Heart left ventricle (tissue), 16 donors: ENCODE results near the gene RAD51B. TPM values are rescaled to one million over a fixed set of nuclear protein-coding genes. Genes with fewer than 3 reads are reported as not detected.

Experiments
- ATAC-seq, 4 donors: fragments of 200-7000 bp; cut with Tn5 transposase; one replicate each; pipeline ENCODE4 v1.9.1; 2020 to 2022; ENCODE audit warnings: moderate library complexity in 4 of 4, mild to moderate bottlenecking in 3 of 4, moderate number of reproducible peaks in 1 of 4
- DNase-seq, 5 donors: peaks; one replicate each; pipeline ENCODE4 v3.0.0-alpha.2; 2020
- H3K27ac ChIP-seq, 12 donors: fragments of 200-600 bp; sonication (generic) in 4 of 12; one replicate each; pipeline versions ENCODE4 v1.5.0 to v1.8.0; 2016 to 2022; ENCODE audit warnings: mild to moderate bottlenecking in 2 of 12
- H3K27me3 ChIP-seq, 9 donors: fragments of 200-600 bp; sonication (generic) in 2 of 9; one replicate each; pipeline versions ENCODE4 v1.5.1 to v1.8.0; 2016 to 2022; ENCODE audit warnings: mild to moderate bottlenecking in 3 of 9
- H3K36me3 ChIP-seq, 9 donors: fragments of 200-600 bp; sonication (generic) in 2 of 9; one replicate each; pipeline versions ENCODE4 v1.5.0 to v1.8.0; 2018 to 2022; ENCODE audit warnings: mild to moderate bottlenecking in 2 of 9
- H3K4me1 ChIP-seq, 12 donors: fragments of 200-600 bp; sonication (generic) in 4 of 12; one replicate each; pipeline versions ENCODE4 v1.5.0 to v1.8.0; 2016 to 2022; ENCODE audit warnings: mild to moderate bottlenecking in 3 of 12
- H3K4me3 ChIP-seq, 12 donors: fragments of 200-600 bp; sonication (generic) in 4 of 12; one replicate each; pipeline versions ENCODE4 v1.5.0 to v1.8.0; 2017 to 2022; ENCODE audit warnings: mild to moderate bottlenecking in 9 of 12, moderate library complexity in 4 of 12
- H3K9me3 ChIP-seq, 12 donors: fragments of 200-600 bp; sonication (generic) in 4 of 12; one replicate each; pipeline versions ENCODE4 v1.5.0 to v1.8.0; 2016 to 2022; ENCODE audit warnings: mild to moderate bottlenecking in 1 of 12
- CTCF ChIP-seq, 12 donors: fragments of 200-600 bp; sonication (generic) in 4 of 12; IDR thresholded peaks; one replicate each; pipeline versions ENCODE4 v1.5.0 to v1.8.0; 2018 to 2022; ENCODE audit warnings: antibody characterized with exemption in 12 of 12, mild to moderate bottlenecking in 5 of 12
- POLR2A ChIP-seq, 2 donors: fragments of 450-650 bp; IDR thresholded peaks; one replicate each; pipeline ENCODE4 v1.6.1; 2017; ENCODE audit warnings: antibody characterized with exemption in 2 of 2, mild to moderate bottlenecking in 2 of 2, moderate library complexity in 2 of 2
- WGBS, 4 donors: extraction: QIAGEN DNeasy Blood & Tissue Kit in 2 of 4; methylation state at CpG; one replicate each; pipeline versions ENCODE4 v1.1.5 to v1.1.7; 2013 to 2018; 5-methylcytosine and 5-hydroxymethylcytosine counted together
- intact Hi-C, 10 donors: fragments of 100-400 bp; cut with DNase I; formaldehyde crosslinking; loops; one replicate each; pipeline versions ENCODE4 v1.11.1 to v1.14.2; 2022
- polyA plus RNA-seq, 2 donors: library from polyadenylated mRNA; stranded (reverse); fragments of 200-250 nt; gene quantifications; one replicate each; pipeline ENCODE4 v1.2.3, GENCODE V29; 2013
- total RNA-seq, 9 donors: library from RNA; depleted of rRNA in 2 of 9; stranded (reverse); fragments of >200 nt in 2 of 9; fragmentation: NEBNext Ultra II Directional in 3 of 9; extraction: Animal tissue kit (Norgen Biotek cat#: 25700) in 3 of 9; gene quantifications; one replicate each; pipeline versions ENCODE4 v1.1.0 to v1.2.4, GENCODE V29; 2016 to 2023
- donor health status: ischemic (EF 13 %, LVEDD 7.1; RV severe dilation, severe dysfunction).
- donor health status: healthy with polysubstance abuse.
- donor health status: DM: no; HTN: yes; CAD: no.
- donor health status: DM: no; HTN: no; CAD: no.
- donor health status: ischemic (EF 25% LVEDD 6.9; RV normal size, moderate dysfunction).
- donor health status: ischemic (EF 25% LVEDD 5.7; RV mildly dilated, moderate dysfunction).
- donor health status: healthy.
- donor health status: DM: yes; HTN: yes; CAD: no.
- donor health status: ischemic (EF 35%, LVEDD 5.7; RV mildly dilated, moderate dysfunction).
- donor health status: nonischemic (EF 11% LVEDD 7.7; RV severe dilation, severe dysfunction).
- donor health status: DM: yes; HTN: yes; CAD: no.
- donor health status: PGD.
- donor health status: ischemic (EF 29% LVEDD 5.4; RV normal size, mild dysfunction).
- donor health status: nonischemic (EF 23%, LVEDD 6.1; RV moderate dilation, normal function).

Gene RAD51B
- total and polyA plus RNA-seq, 11 donors = 1.3 to 11.3 (median 3.2) TPM

GRCh38 chr14:68583548-68584280 lies 764.1 kb downstream of the RAD51B start:
- Histone ChIP-seq H3K4me3 (no peak overlapping the region), H3K27ac (no peak overlapping the region), H3K27me3 (no peaks in the 10 kb centered on the region), H3K36me3 (no peaks in the 10 kb centered on the region), H3K4me1 (peaks cover 0 to 33% (median 18%) of the 10 kb centered on the region in 12 donors), H3K9me3 (peaks cover 0 to 6% (median 0%) of the 10 kb centered on the region in 12 donors)
- TF ChIP-seq CTCF (IDR thresholded peaks at IDR 0.05) (no peak), POLR2A (IDR thresholded peaks at IDR 0.05) (no peak)
- peak in 3 of 4 donors; percentile 20 to 37 (median 25) for ATAC-seq
- intact Hi-C loops = no loop called here
- DNase-seq = no peak
- 75 to 88% (median 80%) methylated on average over 9 to 13 of the region's 13 CpGs for WGBS, 4 donors

GRCh38 chr14:68584786-68585185 lies 765.2 kb downstream of the RAD51B start:
- intact Hi-C loops = no loop called here
- WGBS, 4 donors = 60 to 71% (median 63%) methylated on average over 4 of the region's 4 CpGs
- DNase-seq (no peak), ATAC-seq (peak; percentile 21 to 51 (median 34))
- peak overlapping the region in 2 of 12 donors; percentile 14 to 89 for H3K27ac ChIP-seq
- H3K4me1 ChIP-seq = peaks cover 7 to 44% (median 29%) of the 10 kb centered on the region in 12 donors
- no peak overlapping the region for H3K4me3 ChIP-seq
- H3K36me3 ChIP-seq = no peaks in the 10 kb centered on the region
- H3K9me3 ChIP-seq = peaks cover 0 to 6% (median 0%) of the 10 kb centered on the region in 12 donors
- TF ChIP-seq POLR2A (IDR thresholded peaks at IDR 0.05) = no peak
- TF ChIP-seq CTCF (IDR thresholded peaks at IDR 0.05) = no peak
- H3K27me3 ChIP-seq = no peaks in the 10 kb centered on the region

GRCh38 chr14:68585690-68586089 lies 766.1 kb downstream of the RAD51B start:
- peak in 1 of 5 donors; percentile 32 for DNase-seq
- Histone ChIP-seq H3K36me3 (no peaks in the 10 kb centered on the region), H3K4me1 (peaks cover 13 to 51% (median 36%) of the 10 kb centered on the region in 12 donors), H3K9me3 (peaks cover 0 to 6% (median 0%) of the 10 kb centered on the region in 12 donors), H3K27ac (peak overlapping the region in 3 of 12 donors; percentile 9 to 89 (median 48)), H3K27me3 (no peaks in the 10 kb centered on the region), H3K4me3 (no peak overlapping the region)
- peak in 2 of 4 donors; percentile 16 to 23 for ATAC-seq
- WGBS, 4 donors = 80 to 97% (median 86%) methylated on average over 15 to 16 of the region's 16 CpGs
- intact Hi-C loops = no loop called here
- TF ChIP-seq CTCF (IDR thresholded peaks at IDR 0.05) (no peak), POLR2A (IDR thresholded peaks at IDR 0.05) (no peak)

GRCh38 chr14:68586896-68587751 lies 767.5 kb downstream of the RAD51B start:
- H3K9me3 ChIP-seq = no peaks in the 10 kb centered on the region
- 63 to 70% (median 66%) methylated on average over 13 of the region's 13 CpGs for WGBS, 4 donors
- peak overlapping the region in 11 of 12 donors; percentile 16 to 89 (median 47) for H3K27ac ChIP-seq
- no peaks in the 10 kb centered on the region for H3K27me3 ChIP-seq
- ATAC-seq (peak in 1 of 4 donors; percentile 2), DNase-seq (peak in 1 of 5 donors; percentile 20)
- intact Hi-C loops = no loop called here
- no peak for TF ChIP-seq CTCF (IDR thresholded peaks at IDR 0.05)
- TF ChIP-seq POLR2A (IDR thresholded peaks at IDR 0.05) = no peak
- peaks cover 13 to 56% (median 36%) of the 10 kb centered on the region in 12 donors for H3K4me1 ChIP-seq
- H3K36me3 ChIP-seq = no peaks in the 10 kb centered on the region
- H3K4me3 ChIP-seq = no peak overlapping the region
